Thyroid gland (tissue), 4 donors: Measurements from ENCODE around the gene MGMT. TPM values are rescaled to one million over a fixed set of nuclear protein-coding genes. Genes with fewer than 3 reads are reported as not detected.

Experiments
- DNase-seq, 2 donors: peaks; one replicate each; pipeline ENCODE4 v3.0.0-alpha.2; 2019
- H3K27ac ChIP-seq, 3 donors: fragments of 200-600 bp; sonication (generic); 1 replicate in 2 of 3; 2 replicates in 1 of 3; pipeline ENCODE4 v1.5.1; 2016 to 2019; ENCODE audit warnings: mild to moderate bottlenecking in 1 of 3, moderate library complexity in 1 of 3
- H3K27me3 ChIP-seq: fragments of 200-600 bp; sonication (generic); one replicate; pipeline ENCODE4 v1.5.1; 2019
- H3K36me3 ChIP-seq, 2 donors: fragments of 200-600 bp; sonication (generic); one replicate each; pipeline ENCODE4 v1.5.1; 2016 to 2019
- H3K4me1 ChIP-seq, 2 donors: fragments of 200-600 bp; sonication (generic); one replicate each; pipeline ENCODE4 v1.5.1; 2017 to 2019
- H3K4me3 ChIP-seq, 3 donors: fragments of 200-600 bp; sonication (generic); replicated peaks in 1 of 3; 1 replicate in 2 of 3; 2 replicates in 1 of 3; pipeline ENCODE4 v1.5.1; 2016; ENCODE audit warnings: mild to moderate bottlenecking in 1 of 3
- H3K9me3 ChIP-seq: fragments of 200-600 bp; sonication (generic); one replicate; pipeline ENCODE4 v1.5.1; 2017
- CTCF ChIP-seq, 6 experiments: fragments of 200-600 bp in 3 of 6; fragments of 450-650 bp in 3 of 6; sonication (generic) in 3 of 6; IDR thresholded peaks; one replicate each; pipeline ENCODE4 v1.5.1; 2016 to 2019; ENCODE audit warnings: antibody characterized with exemption in 6 of 6, mild to moderate bottlenecking in 2 of 6, inconsistent platforms in 1 of 6, moderate library complexity in 1 of 6
- POLR2A ChIP-seq, 2 donors: fragments of 450-650 bp; IDR thresholded peaks; one replicate each; pipeline ENCODE4 v1.6.1; 2017; ENCODE audit warnings: antibody characterized with exemption in 2 of 2, mild to moderate bottlenecking in 2 of 2, moderate library complexity in 1 of 2
- WGBS, 2 donors: methylation state at CpG; one replicate each; pipeline ENCODE4 v1.1.5; 2017; 5-methylcytosine and 5-hydroxymethylcytosine counted together
- intact Hi-C: fragments of 100-400 bp; cut with DNase I; formaldehyde crosslinking; loops from one replicate; pipeline ENCODE4 v1.15.1; 2023
- total RNA-seq, 4 donors: library from RNA; depleted of rRNA; stranded (reverse); fragments of >200 nt; gene quantifications; one replicate each; pipeline ENCODE4 v1.2.3, GENCODE V29; 2016

The MGMT gene
- total RNA-seq, 4 donors from 2014 or later: 17.6 to 48.7 (median 30.7) TPM

GRCh38 chr10:129759214-129760002 is 292.4 kb downstream of the MGMT start:
- WGBS, 2 donors: 94 to 96% methylated on average over 14 to 20 of the region's 21 CpGs
- Histone ChIP-seq H3K36me3 (no peaks in the 10 kb centered on the region), H3K27ac (no peak overlapping the region), H3K9me3 (no peaks in the 10 kb centered on the region), H3K4me3 (no peak overlapping the region), H3K27me3 (no peaks in the 10 kb centered on the region), H3K4me1 (peaks cover 0 to 6% of the 10 kb centered on the region in 2 donors)
- intact Hi-C loops: no loop called here
- no peak for TF ChIP-seq POLR2A (IDR thresholded peaks at IDR 0.05)
- no peak for TF ChIP-seq CTCF (IDR thresholded peaks at IDR 0.05)
- DNase-seq: no peak

GRCh38 chr10:129760003-129760315 is 292.9 kb downstream of the MGMT start:
- Histone ChIP-seq H3K4me1 (peaks cover 0 to 6% of the 10 kb centered on the region in 2 donors), H3K27me3 (no peaks in the 10 kb centered on the region), H3K36me3 (no peaks in the 10 kb centered on the region), H3K4me3 (no peak overlapping the region), H3K27ac (no peak overlapping the region), H3K9me3 (no peaks in the 10 kb centered on the region)
- 96 to 100% methylated on average over 2 to 8 of the region's 11 CpGs for WGBS, 2 donors
- intact Hi-C loops: no loop called here
- no peak for DNase-seq
- no peak for TF ChIP-seq CTCF (IDR thresholded peaks at IDR 0.05)
- no peak for TF ChIP-seq POLR2A (IDR thresholded peaks at IDR 0.05)

- H3K27me3 ChIP-seq: no peaks in the 10 kb centered on the region
- H3K36me3 ChIP-seq: no peaks in the 10 kb centered on the region
- 92 to 98% methylated on average over 7 of the region's 7 CpGs for WGBS, 2 donors
- no peaks in the 10 kb centered on the region for H3K9me3 ChIP-seq
- no peak overlapping the region for H3K4me3 ChIP-seq
- TF ChIP-seq CTCF (IDR thresholded peaks at IDR 0.05): no peak
- TF ChIP-seq POLR2A (IDR thresholded peaks at IDR 0.05): no peak
- intact Hi-C loops: no loop called here
- peaks cover 0 to 6% of the 10 kb centered on the region in 2 donors for H3K4me1 ChIP-seq
- no peak overlapping the region for H3K27ac ChIP-seq
- no peak for DNase-seq
Observed at GRCh38 chr10:129760416-129760815, 293.4 kb downstream of the MGMT start.

GRCh38 chr10:129761197-129761972 is 294.3 kb downstream of the MGMT start:
- no peaks in the 10 kb centered on the region for H3K9me3 ChIP-seq
- DNase-seq: no peak
- no peak overlapping the region for H3K4me3 ChIP-seq
- no peaks in the 10 kb centered on the region for H3K27me3 ChIP-seq
- H3K27ac ChIP-seq: no peak overlapping the region
- peaks cover 0 to 6% of the 10 kb centered on the region in 2 donors for H3K4me1 ChIP-seq
- no peak for TF ChIP-seq POLR2A (IDR thresholded peaks at IDR 0.05)
- TF ChIP-seq CTCF (IDR thresholded peaks at IDR 0.05): no peak
- WGBS, 2 donors: 95 to 97% methylated on average over 16 to 24 of the region's 24 CpGs
- H3K36me3 ChIP-seq: no peaks in the 10 kb centered on the region
- intact Hi-C loops: no loop called here
